ENCODE results near the gene HAUS3.

Gene HAUS3

DNA sequence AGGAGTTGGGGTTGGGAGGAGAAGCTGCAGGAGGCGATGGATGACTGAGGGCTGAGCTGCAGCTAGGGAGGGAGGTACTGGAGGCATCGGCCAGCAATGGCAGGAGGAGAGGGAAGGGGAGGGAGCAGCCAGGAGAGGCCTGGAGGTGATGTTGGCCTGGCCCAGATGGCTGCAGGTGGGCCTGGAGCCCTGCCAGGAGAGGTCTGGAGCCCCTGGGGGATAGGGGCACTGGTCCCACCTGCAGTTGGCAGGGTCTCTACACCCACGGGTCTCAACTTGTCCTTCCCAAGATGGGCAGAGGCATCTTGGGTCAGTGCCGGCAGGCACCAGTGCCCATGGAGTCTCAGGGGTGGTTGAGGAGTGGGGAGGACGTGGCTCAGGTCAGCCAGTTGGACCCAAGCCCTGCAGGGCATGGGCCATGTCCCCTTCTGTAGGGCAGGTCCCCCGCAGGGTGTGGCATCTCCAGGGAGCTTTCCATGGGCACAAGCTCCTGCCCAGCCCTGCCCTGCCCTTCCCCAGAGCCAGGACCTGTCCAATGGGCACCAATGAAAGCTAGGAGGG, 22.6 kb upstream of the HAUS3 start:
- Histone ChIP-seq H3K36me3 (ENCODE audit: control insufficient read depth in 5 of 5, insufficient read depth in 5 of 5, low read length in 5 of 5) (peaks cover 0 to 6% (median 0%) of the 10 kb centered on the region in 5 donors), H3K4me1 (ENCODE audit: control insufficient read depth in 5 of 5, insufficient read depth in 5 of 5, low read length in 5 of 5) (peaks cover 8 to 56% (median 49%) of the 10 kb centered on the region in 5 donors), H3K9ac (ENCODE audit: low read length in 5 of 5) (no peak overlapping the region), H3K9me3 (ENCODE audit: control insufficient read depth in 5 of 5, low read length in 5 of 5) (no peaks in the 10 kb centered on the region), H3K27me3 (ENCODE audit: control insufficient read depth in 5 of 5, insufficient read depth in 4 of 5, low read length in 5 of 5) (no peaks in the 10 kb centered on the region), H3K4me3 (ENCODE audit: low read depth in 1 of 5, low read length in 5 of 5) (no peak overlapping the region), H3K27ac (ENCODE audit: low read depth, low read length) (no peak overlapping the region)

DNA sequence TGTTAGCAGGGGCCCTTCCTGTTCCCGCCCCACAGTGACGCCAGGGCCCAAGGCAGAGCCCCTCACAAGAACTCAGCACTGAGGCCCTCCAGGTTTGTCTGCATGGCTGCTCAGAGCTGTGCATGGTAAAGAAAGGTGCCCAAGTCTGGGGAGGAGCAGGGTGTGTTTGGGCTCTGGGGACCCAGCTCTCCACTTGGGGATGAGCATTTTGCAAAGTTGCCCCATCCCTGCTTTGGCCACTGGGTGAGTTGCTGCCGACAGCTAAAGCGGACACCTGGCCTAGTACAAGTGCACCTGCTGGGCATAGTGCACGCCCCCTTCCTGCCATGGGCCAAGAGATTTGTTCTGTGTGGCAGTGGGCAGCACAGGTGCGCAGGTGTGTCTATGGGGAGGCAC, 22.0 kb upstream of the HAUS3 start:
- no peak overlapping the region for H3K27ac ChIP-seq (ENCODE audit: low read depth, low read length)
- H3K9me3 ChIP-seq (ENCODE audit: control insufficient read depth in 5 of 5, low read length in 5 of 5), result no peaks in the 10 kb centered on the region
- H3K36me3 ChIP-seq (ENCODE audit: control insufficient read depth in 5 of 5, insufficient read depth in 5 of 5, low read length in 5 of 5), result peaks cover 0 to 6% (median 3%) of the 10 kb centered on the region in 5 donors
- H3K4me3 ChIP-seq (ENCODE audit: low read depth in 1 of 5, low read length in 5 of 5), result no peak overlapping the region
- no peak overlapping the region for H3K9ac ChIP-seq (ENCODE audit: low read length in 5 of 5)
- H3K27me3 ChIP-seq (ENCODE audit: control insufficient read depth in 5 of 5, insufficient read depth in 4 of 5, low read length in 5 of 5), result no peaks in the 10 kb centered on the region
- peaks cover 9 to 62% (median 56%) of the 10 kb centered on the region in 5 donors for H3K4me1 ChIP-seq (ENCODE audit: control insufficient read depth in 5 of 5, insufficient read depth in 5 of 5, low read length in 5 of 5)

DNA sequence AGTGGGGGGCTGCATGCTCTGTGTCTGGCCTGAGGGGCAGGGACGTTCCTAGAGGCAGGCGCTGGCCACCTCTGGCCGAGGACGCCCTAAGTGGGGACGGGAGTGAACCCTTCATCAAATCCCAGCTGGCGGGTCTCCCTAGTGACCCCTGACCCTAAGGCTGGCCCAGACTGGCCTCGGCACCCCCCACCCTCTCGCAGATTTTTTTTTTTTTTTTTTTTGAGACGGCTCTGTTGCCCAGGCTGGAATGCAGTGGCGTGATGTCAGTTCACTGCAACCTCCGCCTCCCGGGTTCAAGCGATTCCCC, 21.0 kb upstream of the HAUS3 start:
- Histone ChIP-seq H3K27ac (ENCODE audit: low read depth, low read length) (peak overlapping the region; percentile 75), H3K4me3 (ENCODE audit: low read depth in 1 of 5, low read length in 5 of 5) (peak overlapping the region in 4 of 5 donors; percentile 63 to 73 (median 68)), H3K4me1 (ENCODE audit: control insufficient read depth in 5 of 5, insufficient read depth in 5 of 5, low read length in 5 of 5) (peaks cover 9 to 73% (median 66%) of the 10 kb centered on the region in 5 donors), H3K27me3 (ENCODE audit: control insufficient read depth in 5 of 5, insufficient read depth in 4 of 5, low read length in 5 of 5) (no peaks in the 10 kb centered on the region), H3K9ac (ENCODE audit: low read length in 5 of 5) (peak overlapping the region; percentile 48 to 91 (median 77)), H3K9me3 (ENCODE audit: control insufficient read depth in 5 of 5, low read length in 5 of 5) (no peaks in the 10 kb centered on the region), H3K36me3 (ENCODE audit: control insufficient read depth in 5 of 5, insufficient read depth in 5 of 5, low read length in 5 of 5) (peaks cover 0 to 13% (median 11%) of the 10 kb centered on the region in 5 donors)

DNA sequence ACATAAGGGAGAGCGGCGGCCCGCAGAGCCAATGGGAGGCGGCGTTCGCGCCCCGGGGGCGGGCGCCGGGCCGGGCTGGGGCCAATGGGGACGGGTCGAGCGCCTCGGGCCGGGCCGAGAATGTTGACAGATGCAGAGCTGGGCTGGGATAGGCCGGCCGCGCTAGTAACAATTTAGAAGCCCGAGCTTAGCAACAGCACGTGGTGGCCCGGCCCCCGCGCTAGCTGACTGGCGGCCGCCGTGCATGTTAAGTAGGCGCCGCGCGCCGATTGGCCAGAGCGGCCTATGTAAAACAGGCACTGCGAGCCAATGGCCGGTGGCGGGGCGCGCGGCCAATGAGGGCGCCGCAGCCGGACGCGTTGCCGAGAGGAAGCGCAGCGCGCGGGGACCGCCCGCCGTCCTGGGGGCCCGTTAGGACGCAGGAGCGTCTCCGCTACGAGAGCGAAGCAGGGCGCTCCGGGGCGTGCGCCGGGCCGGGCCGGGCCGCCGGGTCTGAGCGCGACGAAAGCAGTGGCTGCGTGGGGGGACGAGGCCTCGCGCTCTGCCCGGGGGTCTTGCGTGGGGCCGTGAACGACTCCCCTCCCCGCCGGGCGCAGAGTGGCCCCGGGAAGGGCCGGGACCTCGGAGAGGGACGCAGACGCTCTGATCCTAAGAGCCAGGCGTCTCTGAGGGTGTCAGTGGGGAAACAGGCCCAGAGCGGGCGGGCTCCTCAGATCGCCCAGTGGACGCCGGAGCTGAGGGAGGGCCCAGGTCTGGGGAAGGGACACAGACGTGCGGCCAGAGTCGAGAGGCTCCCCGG, 20.4 kb upstream of the HAUS3 start:
- Histone ChIP-seq H3K4me3 (ENCODE audit: low read depth in 1 of 5, low read length in 5 of 5) (peak overlapping the region in 4 of 5 donors; percentile 63 to 78 (median 68)), H3K9me3 (ENCODE audit: control insufficient read depth in 5 of 5, low read length in 5 of 5) (no peaks in the 10 kb centered on the region), H3K36me3 (ENCODE audit: control insufficient read depth in 5 of 5, insufficient read depth in 5 of 5, low read length in 5 of 5) (peaks cover 0 to 19% (median 14%) of the 10 kb centered on the region in 5 donors), H3K4me1 (ENCODE audit: control insufficient read depth in 5 of 5, insufficient read depth in 5 of 5, low read length in 5 of 5) (peaks cover 11 to 78% (median 71%) of the 10 kb centered on the region in 5 donors), H3K27ac (ENCODE audit: low read depth, low read length) (peak overlapping the region; percentile 75), H3K9ac (ENCODE audit: low read length in 5 of 5) (peak overlapping the region; percentile 48 to 91 (median 77)), H3K27me3 (ENCODE audit: control insufficient read depth in 5 of 5, insufficient read depth in 4 of 5, low read length in 5 of 5) (no peaks in the 10 kb centered on the region)

DNA sequence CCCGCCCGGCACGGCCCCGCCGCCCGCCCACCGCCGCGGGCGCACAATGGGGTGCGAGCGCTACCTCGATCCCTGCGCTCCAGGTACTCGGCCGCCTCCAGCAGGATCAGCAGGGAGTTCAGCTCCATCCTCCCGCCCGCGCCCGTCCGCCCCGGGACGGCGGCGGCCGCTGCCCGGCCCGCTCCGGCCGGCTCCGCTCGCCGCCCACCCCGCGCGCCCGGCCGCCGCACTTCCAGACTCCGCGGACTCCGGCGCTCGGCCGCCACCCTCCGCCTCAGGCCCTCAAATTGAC, 19.9 kb upstream of the HAUS3 start, which contains the start of gene MXD4:
Gene MXD4 (minus strand): TSS at position 257 of the 292 bp plus-strand sequence. CDS start 129 bp downstream, at position 128.
- no peaks in the 10 kb centered on the region for H3K9me3 ChIP-seq (ENCODE audit: control insufficient read depth in 5 of 5, low read length in 5 of 5)
- H3K27me3 ChIP-seq (ENCODE audit: control insufficient read depth in 5 of 5, insufficient read depth in 4 of 5, low read length in 5 of 5), result no peaks in the 10 kb centered on the region
- H3K4me1 ChIP-seq (ENCODE audit: control insufficient read depth in 5 of 5, insufficient read depth in 5 of 5, low read length in 5 of 5), result peaks cover 14 to 83% (median 76%) of the 10 kb centered on the region in 5 donors
- peak within 1 kb of the TSS; percentile 75 for H3K27ac ChIP-seq (ENCODE audit: low read depth, low read length)
- H3K4me3 ChIP-seq (ENCODE audit: low read depth in 1 of 5, low read length in 5 of 5), result peak within 1 kb of the TSS; percentile 68 to 82 (median 78)
- peaks cover 0 to 20% (median 16%) of the 10 kb centered on the region in 5 donors for H3K36me3 ChIP-seq (ENCODE audit: control insufficient read depth in 5 of 5, insufficient read depth in 5 of 5, low read length in 5 of 5)
- H3K9ac ChIP-seq (ENCODE audit: low read length in 5 of 5), result peak within 1 kb of the TSS; percentile 48 to 91 (median 83)

DNA sequence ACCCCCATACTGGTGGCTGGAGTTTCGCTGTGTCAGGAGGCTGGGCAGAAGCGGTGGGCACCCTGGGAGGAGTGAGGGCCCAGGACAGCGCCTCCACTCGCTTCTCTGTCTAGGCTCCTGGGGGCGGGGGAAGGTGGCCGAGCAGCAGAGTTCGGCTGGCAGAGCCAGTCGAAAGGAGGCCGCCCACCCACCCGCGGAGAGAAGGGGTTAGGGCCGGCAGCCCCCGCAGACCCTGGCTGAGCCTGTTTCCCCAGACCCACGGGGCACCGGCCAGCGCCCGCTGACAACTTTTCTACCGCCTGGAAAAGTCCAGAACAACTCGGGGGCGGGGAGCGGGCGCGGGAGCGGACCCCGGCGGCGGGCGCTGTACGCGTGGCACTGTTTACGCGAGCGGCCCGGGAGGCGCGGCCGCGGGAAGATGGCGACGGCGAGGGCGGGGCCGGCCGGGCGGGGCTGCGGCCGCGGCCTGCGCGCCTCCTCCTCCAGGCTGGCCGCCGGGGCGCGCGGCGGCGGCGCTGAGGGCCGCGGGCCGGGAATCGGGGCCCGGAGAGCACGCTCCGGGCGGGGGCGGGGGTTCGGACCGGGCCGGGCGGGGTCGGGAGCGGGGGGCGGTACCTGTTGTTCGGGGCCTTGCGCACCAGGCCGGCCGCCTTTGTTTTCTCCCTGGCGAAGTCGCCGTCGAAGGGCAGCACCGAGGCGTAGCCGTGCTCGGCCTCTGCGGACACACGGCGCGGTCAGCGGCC, 19.4 kb upstream of the HAUS3 start:
- Histone ChIP-seq H3K4me1 (ENCODE audit: control insufficient read depth in 5 of 5, insufficient read depth in 5 of 5, low read length in 5 of 5) (peaks cover 14 to 86% (median 76%) of the 10 kb centered on the region in 5 donors), H3K27me3 (ENCODE audit: control insufficient read depth in 5 of 5, insufficient read depth in 4 of 5, low read length in 5 of 5) (no peaks in the 10 kb centered on the region), H3K36me3 (ENCODE audit: control insufficient read depth in 5 of 5, insufficient read depth in 5 of 5, low read length in 5 of 5) (peaks cover 0 to 20% (median 16%) of the 10 kb centered on the region in 5 donors), H3K9me3 (ENCODE audit: control insufficient read depth in 5 of 5, low read length in 5 of 5) (no peaks in the 10 kb centered on the region), H3K27ac (ENCODE audit: low read depth, low read length) (peak overlapping the region; percentile 75), H3K4me3 (ENCODE audit: low read depth in 1 of 5, low read length in 5 of 5) (peak overlapping the region; percentile 68 to 82 (median 78)), H3K9ac (ENCODE audit: low read length in 5 of 5) (peak overlapping the region in 4 of 5 donors; percentile 83 to 86 (median 84))

DNA sequence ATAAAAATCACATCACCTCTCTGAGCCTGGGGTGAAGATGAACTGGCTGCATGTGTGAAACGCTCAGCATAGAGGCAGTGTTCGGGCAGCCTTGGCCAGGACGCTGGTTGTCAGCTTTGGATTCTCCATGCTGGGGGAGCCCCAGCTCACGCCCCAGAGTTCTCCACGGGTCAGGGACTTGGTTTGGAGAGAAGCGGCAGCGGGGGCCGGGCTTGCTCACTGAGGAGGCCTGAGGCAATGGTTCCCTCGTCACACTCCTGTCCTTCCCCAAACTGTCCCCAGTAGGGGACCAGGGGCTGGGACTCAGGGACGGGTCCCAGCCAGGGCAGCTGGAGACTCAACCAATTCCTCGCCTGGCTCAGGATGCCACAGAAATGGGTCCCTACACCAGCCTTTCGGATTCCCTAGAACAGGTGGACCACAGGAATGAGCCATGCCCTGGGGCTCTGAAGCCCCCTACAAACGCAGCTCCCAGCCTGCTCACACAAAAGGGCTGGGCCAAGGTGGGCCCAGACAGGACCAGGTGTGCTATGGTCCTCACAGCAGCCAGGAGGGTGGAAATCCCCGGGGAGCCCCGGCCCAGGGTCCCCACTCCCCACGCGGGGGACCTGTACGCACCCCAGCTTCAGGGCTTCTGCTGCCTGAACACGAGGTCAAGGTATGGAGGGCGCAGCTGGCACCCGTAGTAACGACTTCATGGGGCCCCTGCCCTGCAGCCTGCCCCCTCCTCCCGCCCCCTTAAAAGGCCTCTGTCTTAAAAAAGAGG, 18.6 kb upstream of the HAUS3 start:
- Histone ChIP-seq H3K27me3 (ENCODE audit: control insufficient read depth in 5 of 5, insufficient read depth in 4 of 5, low read length in 5 of 5) (no peaks in the 10 kb centered on the region), H3K36me3 (ENCODE audit: control insufficient read depth in 5 of 5, insufficient read depth in 5 of 5, low read length in 5 of 5) (peaks cover 0 to 20% (median 16%) of the 10 kb centered on the region in 5 donors), H3K9ac (ENCODE audit: low read length in 5 of 5) (peak overlapping the region; percentile 83 to 89 (median 84)), H3K9me3 (ENCODE audit: control insufficient read depth in 5 of 5, low read length in 5 of 5) (no peaks in the 10 kb centered on the region), H3K4me3 (ENCODE audit: low read depth in 1 of 5, low read length in 5 of 5) (peak overlapping the region; percentile 68 to 82 (median 78)), H3K27ac (ENCODE audit: low read depth, low read length) (peak overlapping the region; percentile 75), H3K4me1 (ENCODE audit: control insufficient read depth in 5 of 5, insufficient read depth in 5 of 5, low read length in 5 of 5) (peaks cover 13 to 86% (median 76%) of the 10 kb centered on the region in 5 donors)

DNA sequence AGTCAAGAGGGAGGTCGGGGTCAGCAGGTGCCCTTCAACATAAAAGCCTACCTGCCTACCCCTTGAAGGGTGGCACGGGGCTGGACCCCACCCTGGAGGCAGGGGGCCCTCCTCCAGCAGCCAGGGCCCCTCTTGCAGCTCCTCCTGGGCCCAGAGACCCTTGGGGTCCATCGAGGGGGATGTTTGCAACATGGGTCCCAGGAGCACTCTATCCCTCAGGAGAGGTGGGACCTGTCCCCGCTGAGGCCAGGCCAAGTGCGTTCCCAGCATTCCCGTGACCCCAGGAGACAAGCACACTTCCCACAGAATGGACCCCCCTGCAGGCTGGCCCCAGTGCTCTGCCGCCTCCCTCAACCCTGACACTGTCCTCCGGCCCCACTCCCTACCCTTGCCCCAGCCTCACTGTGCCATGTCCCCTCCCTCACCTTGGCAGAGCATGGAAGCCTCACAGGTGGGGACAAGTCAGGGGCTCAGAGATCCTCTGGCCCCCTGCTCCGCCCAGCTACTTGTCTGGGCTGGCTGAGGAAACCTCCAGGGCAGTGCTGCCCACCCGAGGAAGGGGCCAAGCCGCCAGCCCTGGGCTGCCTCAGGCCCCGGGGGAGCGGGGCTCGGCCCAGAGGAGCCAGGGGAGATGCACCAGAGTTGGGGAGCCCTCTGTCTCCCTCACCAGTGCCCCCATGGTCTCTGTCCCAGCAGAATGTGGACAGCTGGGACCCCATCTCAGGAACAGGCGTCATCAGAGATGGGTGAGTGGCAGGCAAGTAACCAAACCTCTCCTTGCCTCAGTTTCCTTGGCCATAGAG, 17.8 kb upstream of the HAUS3 start:
- peak overlapping the region; percentile 75 for H3K27ac ChIP-seq (ENCODE audit: low read depth, low read length)
- H3K27me3 ChIP-seq (ENCODE audit: control insufficient read depth in 5 of 5, insufficient read depth in 4 of 5, low read length in 5 of 5), result no peaks in the 10 kb centered on the region
- peaks cover 0 to 27% (median 21%) of the 10 kb centered on the region in 5 donors for H3K36me3 ChIP-seq (ENCODE audit: control insufficient read depth in 5 of 5, insufficient read depth in 5 of 5, low read length in 5 of 5)
- peak overlapping the region; percentile 68 to 82 (median 78) for H3K4me3 ChIP-seq (ENCODE audit: low read depth in 1 of 5, low read length in 5 of 5)
- H3K4me1 ChIP-seq (ENCODE audit: control insufficient read depth in 5 of 5, insufficient read depth in 5 of 5, low read length in 5 of 5), result peaks cover 13 to 86% (median 75%) of the 10 kb centered on the region in 5 donors
- peak overlapping the region; percentile 83 to 89 (median 84) for H3K9ac ChIP-seq (ENCODE audit: low read length in 5 of 5)
- H3K9me3 ChIP-seq (ENCODE audit: control insufficient read depth in 5 of 5, low read length in 5 of 5), result no peaks in the 10 kb centered on the region

DNA sequence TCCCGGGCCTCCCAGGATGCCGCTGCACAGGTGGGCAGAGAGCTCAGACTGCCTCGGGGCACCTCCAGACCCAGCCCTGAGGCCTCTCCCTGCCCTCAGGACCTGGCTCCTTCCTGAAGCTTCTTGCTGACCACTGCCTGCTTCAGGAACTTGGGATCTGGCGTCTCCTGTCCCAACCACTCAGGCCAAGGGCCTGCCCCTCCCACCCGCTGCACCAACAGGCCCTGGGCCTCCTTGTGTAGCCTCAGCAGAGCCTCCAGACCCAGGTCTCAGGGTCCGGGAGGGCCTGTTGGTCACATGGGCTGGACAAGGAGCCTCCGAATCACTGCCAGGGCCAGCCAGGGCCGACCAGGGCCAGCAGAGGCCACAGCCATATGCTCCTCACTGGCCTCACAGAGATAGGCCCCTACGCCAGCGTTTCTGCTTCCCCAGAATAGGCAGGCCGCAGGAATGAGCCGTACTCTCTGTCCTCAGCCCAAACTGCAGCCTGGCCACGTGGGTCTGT, 17.2 kb upstream of the HAUS3 start:
- H3K9me3 ChIP-seq (ENCODE audit: control insufficient read depth in 5 of 5, low read length in 5 of 5), result no peaks in the 10 kb centered on the region
- peaks cover 0 to 33% (median 26%) of the 10 kb centered on the region in 5 donors for H3K36me3 ChIP-seq (ENCODE audit: control insufficient read depth in 5 of 5, insufficient read depth in 5 of 5, low read length in 5 of 5)
- peak overlapping the region; percentile 75 for H3K27ac ChIP-seq (ENCODE audit: low read depth, low read length)
- no peaks in the 10 kb centered on the region for H3K27me3 ChIP-seq (ENCODE audit: control insufficient read depth in 5 of 5, insufficient read depth in 4 of 5, low read length in 5 of 5)
- peak overlapping the region in 2 of 5 donors; percentile 78 to 82 for H3K4me3 ChIP-seq (ENCODE audit: low read depth in 1 of 5, low read length in 5 of 5)
- H3K4me1 ChIP-seq (ENCODE audit: control insufficient read depth in 5 of 5, insufficient read depth in 5 of 5, low read length in 5 of 5), result peaks cover 13 to 87% (median 76%) of the 10 kb centered on the region in 5 donors
- H3K9ac ChIP-seq (ENCODE audit: low read length in 5 of 5), result peak overlapping the region; percentile 16 to 86 (median 83)

All from subcutaneous abdominal adipose tissue (tissue), 5 donors.